Liver (tissue), 9 donors: Measurements from ENCODE around the gene TXNRD2. TPM values are rescaled to one million over a fixed set of nuclear protein-coding genes. Genes with fewer than 3 reads are reported as not detected.

Source experiments
- DNase-seq: peaks from one replicate; pipeline ENCODE4 v3.0.0-alpha.2; 2017; ENCODE audit warnings: low spot score
- H3K27ac ChIP-seq, 2 donors: one replicate each; pipeline ENCODE4 v1.7.0; 2013; ENCODE audit warnings: inconsistent platforms in 2 of 2, low read length in 2 of 2, control low read depth in 1 of 2, low read depth in 1 of 2, mild to moderate bottlenecking in 1 of 2
- H3K27me3 ChIP-seq, 4 donors: one replicate each; pipeline versions ENCODE4 v1.6.1 to v1.7.0; 2013; ENCODE audit warnings: low read length in 3 of 4, inconsistent platforms in 1 of 4, mild to moderate bottlenecking in 1 of 4, moderate library complexity in 1 of 4; ENCODE audit not compliant: control insufficient read depth in 4 of 4, insufficient read depth in 4 of 4
- H3K36me3 ChIP-seq, 4 donors: one replicate each; pipeline versions ENCODE4 v1.6.1 to v1.7.0; 2013; ENCODE audit warnings: low read length in 3 of 4, mild to moderate bottlenecking in 3 of 4, low read depth in 1 of 4, moderate library complexity in 1 of 4; ENCODE audit not compliant: control insufficient read depth in 4 of 4, insufficient read depth in 3 of 4
- H3K4me1 ChIP-seq, 4 donors: one replicate each; pipeline versions ENCODE4 v1.6.1 to v1.7.0; 2013; ENCODE audit warnings: low read length in 3 of 4, mild to moderate bottlenecking in 3 of 4, moderate library complexity in 1 of 4; ENCODE audit not compliant: control insufficient read depth in 4 of 4, insufficient read depth in 4 of 4
- H3K4me3 ChIP-seq, 3 donors: one replicate each; pipeline versions ENCODE4 v1.6.1 to v1.7.0; 2013; ENCODE audit warnings: low read length in 3 of 3, control low read depth in 1 of 3, low read depth in 1 of 3, mild to moderate bottlenecking in 1 of 3
- H3K9ac ChIP-seq, 2 donors: one replicate each; pipeline ENCODE4 v1.7.0; 2013; ENCODE audit warnings: low read length in 2 of 2, mild to moderate bottlenecking in 2 of 2, moderate library complexity in 2 of 2, control low read depth in 1 of 2, low read depth in 1 of 2
- H3K9me3 ChIP-seq, 4 donors: one replicate each; pipeline versions ENCODE4 v1.6.1 to v1.7.0; 2013; ENCODE audit warnings: low read length in 3 of 4; ENCODE audit not compliant: control insufficient read depth in 4 of 4
- ATF3 ChIP-seq: IDR thresholded peaks from 2 replicates; pipeline ENCODE4 v1.6.1; 2016; ENCODE audit warnings: antibody characterized with exemption
- EGR1 ChIP-seq, 2 donors: IDR thresholded peaks; 2 replicates each; pipeline ENCODE4 v1.6.1; 2016 to 2018; ENCODE audit warnings: antibody characterized with exemption in 2 of 2, low read depth in 2 of 2
- FOXA1 ChIP-seq: IDR thresholded peaks from 2 replicates; pipeline ENCODE4 v1.6.1; 2016; ENCODE audit warnings: antibody characterized with exemption
- FOXA2 ChIP-seq: IDR thresholded peaks from 2 replicates; pipeline ENCODE4 v1.6.1; 2016; ENCODE audit warnings: antibody characterized with exemption
- HNF4A ChIP-seq, 2 donors: conservative IDR thresholded peaks; 2 replicates each; pipeline ENCODE4 v1.6.1; 2016; ENCODE audit warnings: antibody characterized with exemption in 2 of 2, mild to moderate bottlenecking in 2 of 2
- MAX ChIP-seq: IDR thresholded peaks from 2 replicates; pipeline ENCODE4 v1.6.1; 2016; ENCODE audit warnings: antibody characterized with exemption
- NR2F2 ChIP-seq: IDR thresholded peaks from 2 replicates; pipeline ENCODE4 v1.6.1; 2016; ENCODE audit warnings: antibody characterized with exemption
- RAD21 ChIP-seq, 2 donors: IDR thresholded peaks; 2 replicates each; pipeline ENCODE4 v1.6.1; 2016; ENCODE audit warnings: antibody characterized with exemption in 2 of 2, mild to moderate bottlenecking in 2 of 2
- RXRA ChIP-seq, 2 donors: IDR thresholded peaks; 2 replicates each; pipeline ENCODE4 v1.6.1; 2017 to 2018; ENCODE audit warnings: antibody characterized with exemption in 2 of 2, mild to moderate bottlenecking in 1 of 2
- SP1 ChIP-seq: IDR thresholded peaks from 2 replicates; pipeline ENCODE4 v1.6.1; 2018; ENCODE audit warnings: antibody characterized with exemption, mild to moderate bottlenecking
- TAF1 ChIP-seq: conservative IDR thresholded peaks from 2 replicates; pipeline ENCODE4 v1.6.1; 2016; ENCODE audit warnings: antibody characterized with exemption, mild to moderate bottlenecking
- YY1 ChIP-seq: IDR thresholded peaks from 2 replicates; pipeline ENCODE4 v1.6.1; 2016; ENCODE audit warnings: antibody characterized with exemption, mild to moderate bottlenecking
- ZBTB33 ChIP-seq: IDR thresholded peaks from 2 replicates; pipeline ENCODE4 v1.6.1; 2016; ENCODE audit warnings: antibody characterized with exemption
- WGBS: extraction: QIAGEN DNeasy Blood & Tissue Kit; methylation state at CpG from one replicate; pipeline ENCODE4 v1.1.7; 2013; 5-methylcytosine and 5-hydroxymethylcytosine counted together
- polyA plus RNA-seq, 2 donors: library from polyadenylated mRNA; stranded (reverse) in 1 of 2; unstranded in 1 of 2; fragments of 200-250 nt in 1 of 2; fragments of >200 nt in 1 of 2; fragmentation: Nextera tagmentation in 1 of 2; extraction: Ambion mirVana in 1 of 2; gene quantifications; one replicate each; pipeline versions ENCODE4 v1.2.1 to v1.2.3, GENCODE V29; 2013 to 2015
- total RNA-seq, 2 donors: library from RNA; depleted of rRNA; stranded (reverse); fragments of >200 nt; gene quantifications; one replicate each; pipeline ENCODE4 v1.2.3, GENCODE V29; 2014
- TF ChIP-seq, protein P1 (sequence below): fragments of 150-350 bp; IDR thresholded peaks from 2 replicates; pipeline ENCODE4 v1.5.1; 2017; ENCODE audit warnings: improper control_type of control experiment, low read depth, low read length; ENCODE audit not compliant: missing input control
- donor health status: healthy.
- donor health status: healthy.
- donor health status: healthy.
- donor health status: healthy.
- donor health status: healthy.

Gene TXNRD2
- total and polyA plus RNA-seq, 4 donors = 22.2 to 41.3 (median 33.6) TPM

- Histone ChIP-seq H3K27me3 (no peaks in the 10 kb centered on the region), H3K9me3 (no peaks in the 10 kb centered on the region), H3K4me1 (peaks cover 10 to 35% (median 26%) of the 10 kb centered on the region in 4 donors), H3K4me3 (no peak overlapping the region), H3K36me3 (peaks cover 0 to 13% (median 9%) of the 10 kb centered on the region in 4 donors), H3K9ac (no peak overlapping the region), H3K27ac (no peak overlapping the region)
- TF ChIP-seq HNF4A (conservative IDR thresholded peaks at IDR 0.05) (no peak), YY1 (no peak), RAD21 (IDR thresholded peaks at IDR 0.05) (no peak), ZBTB33 (no peak), EGR1 (IDR thresholded peaks at IDR 0.05; ENCODE audit: low read depth in 2 of 2) (no peak), NR2F2 (no peak), TAF1 (no peak), MAX (no peak), FOXA2 (no peak), ATF3 (no peak), RXRA (IDR thresholded peaks at IDR 0.05) (no peak), SP1 (no peak), FOXA1 (no peak)
- no peak for DNase-seq
- WGBS = 97% methylated on average over 12 of the region's 12 CpGs
These were observed 89.3 kb downstream of the TXNRD2 start for GRCh38 chr22:19852177-19852781.

DNA sequence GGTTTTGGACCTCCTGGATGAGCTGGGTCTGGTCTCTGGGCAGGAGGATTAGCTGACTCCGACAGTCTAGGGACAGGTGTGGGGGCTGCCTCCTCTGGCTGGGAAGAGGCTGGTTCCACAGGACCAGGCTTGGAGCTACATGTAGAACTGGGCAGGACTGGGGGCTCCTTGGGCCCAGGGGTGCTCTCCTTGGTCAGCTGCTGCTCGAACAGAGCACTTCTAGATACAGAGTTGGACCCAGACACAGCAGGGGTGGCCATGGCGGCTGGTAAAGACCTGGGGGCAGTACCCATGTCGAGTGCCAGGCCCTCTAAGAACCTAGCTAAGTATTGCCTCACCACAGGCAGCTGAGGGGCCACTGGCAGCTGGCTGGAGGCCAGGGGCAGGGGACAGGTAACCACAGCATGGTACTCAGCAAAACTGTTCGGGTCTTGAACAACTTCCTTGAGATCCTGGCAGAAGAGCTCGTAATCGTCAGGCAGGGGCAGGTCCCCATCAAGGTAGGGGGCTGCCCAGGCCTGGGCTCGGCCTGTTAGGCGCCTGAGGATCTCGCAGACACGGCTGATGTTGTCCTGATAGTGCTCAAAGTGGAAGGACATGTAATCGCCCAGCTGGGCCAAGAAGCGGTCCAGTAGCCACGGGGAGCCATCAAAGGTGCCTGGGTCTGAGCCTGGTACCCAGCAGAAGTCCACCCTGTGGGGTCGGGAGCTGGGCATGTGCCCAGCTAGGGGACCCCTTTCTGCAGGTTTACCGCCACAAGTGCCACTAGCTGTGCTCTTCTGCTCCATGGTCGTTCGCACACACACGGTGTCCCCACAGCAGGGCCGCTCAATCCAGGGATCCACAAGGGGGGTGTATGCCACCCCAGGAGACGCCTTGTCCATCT lies 90.1 kb downstream of the TXNRD2 start:
- Histone ChIP-seq H3K27ac (no peak overlapping the region), H3K9ac (no peak overlapping the region), H3K4me3 (no peak overlapping the region), H3K36me3 (peaks cover 0 to 13% (median 9%) of the 10 kb centered on the region in 4 donors), H3K27me3 (no peaks in the 10 kb centered on the region), H3K9me3 (no peaks in the 10 kb centered on the region), H3K4me1 (peaks cover 10 to 35% (median 26%) of the 10 kb centered on the region in 4 donors)
- no peak for TF ChIP-seq RXRA (IDR thresholded peaks at IDR 0.05)
- no peak for TF ChIP-seq FOXA2
- no peak for TF ChIP-seq FOXA1
- TF ChIP-seq ATF3 = no peak
- TF ChIP-seq, protein P1, sequence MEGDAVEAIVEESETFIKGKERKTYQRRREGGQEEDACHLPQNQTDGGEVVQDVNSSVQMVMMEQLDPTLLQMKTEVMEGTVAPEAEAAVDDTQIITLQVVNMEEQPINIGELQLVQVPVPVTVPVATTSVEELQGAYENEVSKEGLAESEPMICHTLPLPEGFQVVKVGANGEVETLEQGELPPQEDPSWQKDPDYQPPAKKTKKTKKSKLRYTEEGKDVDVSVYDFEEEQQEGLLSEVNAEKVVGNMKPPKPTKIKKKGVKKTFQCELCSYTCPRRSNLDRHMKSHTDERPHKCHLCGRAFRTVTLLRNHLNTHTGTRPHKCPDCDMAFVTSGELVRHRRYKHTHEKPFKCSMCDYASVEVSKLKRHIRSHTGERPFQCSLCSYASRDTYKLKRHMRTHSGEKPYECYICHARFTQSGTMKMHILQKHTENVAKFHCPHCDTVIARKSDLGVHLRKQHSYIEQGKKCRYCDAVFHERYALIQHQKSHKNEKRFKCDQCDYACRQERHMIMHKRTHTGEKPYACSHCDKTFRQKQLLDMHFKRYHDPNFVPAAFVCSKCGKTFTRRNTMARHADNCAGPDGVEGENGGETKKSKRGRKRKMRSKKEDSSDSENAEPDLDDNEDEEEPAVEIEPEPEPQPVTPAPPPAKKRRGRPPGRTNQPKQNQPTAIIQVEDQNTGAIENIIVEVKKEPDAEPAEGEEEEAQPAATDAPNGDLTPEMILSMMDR = no peak
- WGBS = 95% methylated on average over 21 of the region's 21 CpGs
- no peak for DNase-seq
